HG02642 (cell line): ENCODE measurements around the gene HLA-A.
A peak's percentile ranks its signal among the peaks of the same experiment; 100 is the strongest.

Experiments
- ATAC-seq: cut with Tn5 transposase; IDR thresholded peaks from one replicate; pipeline ENCODE4 v1.9.1; 2021; ENCODE audit warnings: mild to moderate bottlenecking; ENCODE audit not compliant: unreplicated experiment, poor library complexity

Gene HLA-A

GRCh38 chr6:29942275-29943052 lies at the start of gene HLA-A:
HLA-A (plus strand) TSS chr6:29942532; CDS start chr6:29942554, 22 bp downstream.
- peak; percentile 91 for ATAC-seq

DNA sequence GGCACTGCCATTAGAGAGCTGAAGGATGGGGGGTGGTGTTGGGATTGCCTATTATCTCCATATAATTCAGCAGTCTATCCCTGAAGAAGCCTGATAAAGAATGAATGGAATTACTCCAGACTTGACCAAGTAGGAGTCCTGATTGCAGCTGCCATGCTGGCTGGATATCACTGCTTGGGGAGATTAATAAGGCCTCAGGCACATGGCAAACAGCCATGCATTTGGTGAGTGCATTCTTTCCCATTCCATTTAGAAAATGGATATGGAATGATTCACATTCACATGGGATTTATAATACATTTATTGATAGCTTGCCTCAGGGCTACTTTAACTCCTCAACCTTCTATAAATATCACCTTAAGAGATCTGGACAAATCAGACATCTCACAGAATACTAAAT lies 49.6 kb upstream of the HLA-A start:
- no peak for ATAC-seq

GRCh38 chr6:29899281-29899680 lies 43.1 kb upstream of the HLA-A start:
- ATAC-seq: no peak

- ATAC-seq: no peak
Measured at GRCh38 chr6:29905286-29905685, 37.0 kb upstream of the HLA-A start.

GRCh38 chr6:29907637-29908340 lies 34.5 kb upstream of the HLA-A start:
- no peak for ATAC-seq

DNA sequence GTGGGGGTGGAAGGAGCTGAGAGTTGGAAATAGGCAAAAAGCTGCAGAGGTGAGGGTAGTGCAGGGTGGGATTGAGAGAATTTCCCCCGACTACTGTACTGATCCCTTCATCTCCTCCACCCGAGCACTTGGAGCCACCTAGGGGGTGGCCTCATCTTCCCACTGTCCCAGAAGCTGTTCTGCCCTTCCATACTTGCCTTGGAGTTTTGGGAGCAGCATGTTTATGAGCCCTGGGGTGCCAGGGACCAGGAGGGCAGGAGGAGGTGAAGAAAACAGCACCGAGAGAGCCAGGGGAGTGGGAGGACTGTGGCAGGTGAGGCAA lies 34.0 kb upstream of the HLA-A start:
- ATAC-seq: no peak

GRCh38 chr6:29908710-29909109 lies 33.6 kb upstream of the HLA-A start:
- no peak for ATAC-seq

DNA sequence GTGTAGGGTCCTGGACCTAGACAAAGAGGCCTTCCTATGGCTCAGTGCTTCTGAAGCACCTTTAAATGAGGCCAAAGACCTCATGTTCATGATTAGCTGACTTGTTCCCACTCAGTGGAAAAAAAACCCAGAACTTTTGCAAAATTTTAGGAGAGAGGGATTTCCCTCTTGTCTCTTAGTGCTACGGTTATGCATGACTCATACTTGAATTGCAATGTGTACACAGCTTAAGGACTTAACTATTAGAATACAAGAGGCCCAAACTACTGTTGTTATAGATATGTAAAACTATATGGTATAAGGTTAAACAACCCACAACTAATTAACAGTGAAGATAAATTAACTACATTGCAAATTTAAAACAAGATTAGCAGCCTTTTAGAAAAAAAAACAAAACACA lies 32.3 kb upstream of the HLA-A start:
- no peak for ATAC-seq

DNA sequence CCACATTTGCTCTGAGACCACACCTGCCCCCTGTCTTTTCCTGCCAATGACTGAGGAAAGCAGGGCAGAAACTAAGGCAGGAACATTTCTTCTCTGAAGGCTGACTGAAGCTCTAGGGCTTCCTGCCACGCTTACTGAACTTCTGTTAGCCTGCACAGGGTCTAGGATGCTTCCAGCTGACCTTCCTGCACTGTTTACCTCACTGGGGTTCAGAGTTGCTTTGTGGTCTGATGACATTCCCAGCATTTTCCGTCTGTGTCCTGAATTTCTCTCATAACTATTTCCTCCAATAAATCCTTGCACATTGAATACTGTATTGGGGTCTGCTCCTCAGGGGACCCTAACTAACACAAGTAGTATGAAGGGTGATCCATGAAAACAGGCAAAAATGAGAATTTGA lies 29.5 kb upstream of the HLA-A start:
- ATAC-seq: no peak

GRCh38 chr6:29916741-29917140 lies 25.6 kb upstream of the HLA-A start:
- ATAC-seq: no peak

GRCh38 chr6:29917857-29918256 lies 24.5 kb upstream of the HLA-A start:
- no peak for ATAC-seq

DNA sequence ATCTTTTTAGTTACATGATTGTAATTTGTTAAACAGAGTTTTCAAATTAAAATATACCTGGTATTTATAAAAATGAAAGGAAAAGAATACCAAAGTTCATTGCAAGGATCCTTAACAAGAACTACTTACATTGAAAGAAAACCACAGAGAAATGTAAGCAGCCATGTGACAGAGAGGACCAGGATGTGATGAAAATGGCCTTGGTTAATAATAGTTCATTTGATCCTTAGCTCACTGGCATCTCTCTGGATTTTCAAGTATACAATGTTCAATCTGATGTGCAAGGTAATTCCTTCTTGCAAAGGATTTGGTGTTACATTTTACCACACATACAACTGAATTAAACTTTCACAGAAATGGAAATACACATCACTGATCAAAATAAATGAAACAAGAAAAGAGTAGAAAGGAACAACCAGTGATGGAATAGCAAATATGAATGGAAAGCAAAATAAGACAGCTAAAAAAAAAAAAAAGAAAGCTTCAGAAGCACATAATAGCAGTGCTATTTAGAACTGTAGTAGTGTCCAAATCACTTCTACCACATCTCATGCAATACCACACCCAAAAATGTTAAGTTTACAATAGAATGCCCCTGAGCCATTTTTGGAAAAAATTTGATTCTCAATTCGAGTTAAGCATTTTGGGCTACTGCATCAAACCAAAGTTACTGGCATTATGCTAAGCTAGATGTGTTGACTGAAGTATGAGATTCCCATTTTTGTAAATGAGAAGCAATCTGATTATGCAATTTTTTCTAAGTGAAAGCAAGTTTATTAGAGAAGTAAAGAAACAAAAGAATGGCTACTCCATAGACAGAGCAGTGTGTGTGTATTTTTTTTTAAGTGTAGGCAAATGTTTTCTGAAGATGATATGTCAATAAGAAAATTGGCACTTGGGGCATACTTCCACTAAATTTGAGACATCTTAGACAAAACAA lies 22.6 kb upstream of the HLA-A start:
- no peak for ATAC-seq

DNA sequence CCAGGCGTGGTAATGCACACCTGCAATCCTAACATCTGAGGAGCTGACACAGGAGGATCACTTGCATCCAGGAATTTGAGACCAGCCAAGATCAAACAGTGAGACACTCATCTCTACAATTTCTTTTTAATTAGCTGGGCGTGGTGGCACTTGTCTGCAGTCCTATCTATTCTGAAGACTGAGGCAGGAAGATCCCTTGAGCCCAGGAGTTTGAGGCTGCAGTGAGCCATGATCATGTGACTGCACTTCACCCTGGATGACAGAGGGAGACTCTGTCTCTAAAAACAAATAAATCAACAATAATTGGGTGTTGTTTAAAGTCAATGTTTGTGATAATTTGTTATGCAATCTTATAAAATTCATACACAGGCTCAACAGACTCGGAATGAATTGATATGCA lies 18.0 kb upstream of the HLA-A start:
- no peak for ATAC-seq

- no peak for ATAC-seq
Measured at GRCh38 chr6:29924731-29925130, 17.6 kb upstream of the HLA-A start.

GRCh38 chr6:29925321-29925720 lies 17.0 kb upstream of the HLA-A start:
- no peak for ATAC-seq

DNA sequence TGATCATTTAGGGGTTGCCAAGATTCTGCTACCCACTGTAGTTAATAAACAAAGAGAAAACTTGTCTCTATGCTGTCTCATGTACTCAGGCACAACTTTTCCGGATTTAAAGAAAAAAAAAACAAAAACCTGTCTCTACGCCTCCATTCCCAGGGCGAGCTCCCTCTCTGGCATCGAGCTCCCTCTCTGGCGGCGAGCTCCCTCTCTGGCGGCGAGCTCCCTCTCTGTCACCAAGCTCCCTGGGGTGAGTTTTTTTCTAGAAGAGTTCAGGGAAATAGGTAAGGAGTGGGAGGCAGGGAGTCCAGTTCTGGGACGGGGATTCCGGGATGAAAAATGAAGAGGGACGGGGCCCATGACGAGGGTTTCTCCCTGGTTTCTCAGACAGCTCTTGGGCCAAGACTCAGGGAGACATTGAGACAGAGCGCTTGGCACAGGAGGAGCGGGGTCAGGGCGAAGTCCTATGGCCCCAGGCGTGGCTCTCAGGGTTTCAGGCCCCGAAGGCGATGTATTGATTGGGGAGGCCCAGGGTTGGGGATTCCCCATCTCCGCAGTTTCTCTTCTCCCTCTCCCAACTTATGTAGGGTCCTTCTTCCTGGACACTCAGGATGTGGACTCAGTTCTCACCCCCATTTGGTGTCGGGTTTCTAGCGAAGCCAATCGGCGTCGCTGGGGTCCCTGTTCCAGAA lies 16.5 kb upstream of the HLA-A start:
- no peak for ATAC-seq

GRCh38 chr6:29926413-29927274 lies 15.7 kb upstream of the HLA-A start:
- ATAC-seq: peak; percentile 69

GRCh38 chr6:29927275-29927569 lies 15.1 kb upstream of the HLA-A start:
- no peak for ATAC-seq

- no peak for ATAC-seq
Measured at GRCh38 chr6:29927841-29928388, 14.4 kb upstream of the HLA-A start.
